ENCODE results near the gene HOXC6.

Gene HOXC6

GRCh38 chr12:54016051-54016450 lies 12.2 kb upstream of the HOXC6 start:
- DNase-seq: no peak

- no peak for DNase-seq
These were observed 11.7 kb upstream of the HOXC6 start for GRCh38 chr12:54016478-54016964.

- no peak for DNase-seq
These were observed 11.0 kb upstream of the HOXC6 start for GRCh38 chr12:54017027-54017788.

GRCh38 chr12:54017878-54018467 lies 10.3 kb upstream of the HOXC6 start:
- DNase-seq: no peak

- no peak for DNase-seq
These were observed 9.7 kb upstream of the HOXC6 start for GRCh38 chr12:54018468-54018984.

GRCh38 chr12:54019091-54019811 lies 9.0 kb upstream of the HOXC6 start:
- no peak for DNase-seq

GRCh38 chr12:54019924-54020590 lies 8.2 kb upstream of the HOXC6 start:
- no peak for DNase-seq

GRCh38 chr12:54020591-54021405 lies 7.4 kb upstream of the HOXC6 start:
- DNase-seq: no peak

- no peak for DNase-seq
These were observed 6.7 kb upstream of the HOXC6 start for GRCh38 chr12:54021432-54022013.

- DNase-seq: no peak
These were observed 5.0 kb upstream of the HOXC6 start for GRCh38 chr12:54022960-54023884.

GRCh38 chr12:54024127-54024526 lies 4.1 kb upstream of the HOXC6 start:
- DNase-seq: no peak

GRCh38 chr12:54024581-54025305 lies 3.5 kb upstream of the HOXC6 start:
- no peak for DNase-seq

GRCh38 chr12:54025499-54026405 lies 2.5 kb upstream of the HOXC6 start:
- no peak for DNase-seq

GRCh38 chr12:54026640-54027441 lies 1.4 kb upstream of the HOXC6 start:
- no peak for DNase-seq

GRCh38 chr12:54027442-54027786 lies 826 bp upstream of the HOXC6 start:
- no peak for DNase-seq

- no peak for DNase-seq
These were observed 1.5 kb downstream of the HOXC6 start for GRCh38 chr12:54029529-54030441.

- no peak for DNase-seq
These were observed 2.2 kb downstream of the HOXC6 start for GRCh38 chr12:54030442-54030801.
